ENCODE measurements around the gene INHBB.
"Not testable (repeated sequence)": the region's sequence is repeated elsewhere in the genome, so short reads cannot be mapped to it uniquely, and the experiment has no call there.

The INHBB gene

GRCh38 chr2:120383631-120384340 lies 37.9 kb downstream of the INHBB start:
- DNase-seq, result no peak

GRCh38 chr2:120384486-120385354 lies 38.8 kb downstream of the INHBB start:
- no peak for DNase-seq

- no peak for DNase-seq
These were observed 39.6 kb downstream of the INHBB start for GRCh38 chr2:120385355-120386127.

DNA sequence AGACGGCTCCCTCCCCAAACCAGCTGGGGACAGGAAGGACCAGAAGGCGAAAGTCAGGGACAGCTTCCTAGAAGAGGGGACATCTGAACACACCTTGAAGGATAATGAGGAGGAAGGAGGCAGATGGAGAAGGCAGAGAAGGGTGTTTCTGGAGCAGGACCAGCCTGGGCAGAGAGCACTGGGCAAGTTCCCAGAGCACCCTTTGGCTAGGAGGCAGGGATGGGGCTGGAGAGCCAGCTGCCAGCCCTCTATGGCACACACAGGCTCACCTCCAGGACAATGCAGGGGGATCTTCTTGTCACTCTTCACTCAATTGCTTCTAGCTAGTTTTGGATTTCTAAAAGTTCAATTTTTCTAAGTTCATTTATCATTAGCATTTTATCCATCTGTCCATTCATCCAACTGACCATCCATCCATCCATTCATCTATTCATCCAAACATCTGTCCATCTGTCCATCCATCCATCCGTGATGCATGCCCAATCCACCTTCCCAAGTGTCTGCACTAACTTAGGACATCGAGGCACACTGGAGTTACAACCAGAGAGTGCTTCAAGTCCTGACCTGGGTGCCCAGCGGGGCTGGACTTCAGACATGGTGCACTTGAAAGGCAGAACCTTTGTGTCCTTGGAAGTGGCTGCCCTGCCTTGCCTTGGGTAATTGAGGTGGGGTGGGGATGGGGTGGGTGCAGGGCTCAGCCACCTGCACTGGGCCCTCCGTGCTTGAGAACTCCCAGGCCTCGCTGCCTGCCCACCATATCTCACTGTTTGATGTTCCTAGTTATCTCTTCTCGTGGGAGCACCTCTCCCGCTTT lies 42.5 kb downstream of the INHBB start:
- DNase-seq, result no peak

GRCh38 chr2:120389036-120389391 lies 43.1 kb downstream of the INHBB start:
- DNase-seq, result no peak

GRCh38 chr2:120390381-120391055 lies 44.6 kb downstream of the INHBB start:
- no peak for DNase-seq

GRCh38 chr2:120391382-120391781 lies 45.4 kb downstream of the INHBB start:
- not testable (repeated sequence) for DNase-seq

DNA sequence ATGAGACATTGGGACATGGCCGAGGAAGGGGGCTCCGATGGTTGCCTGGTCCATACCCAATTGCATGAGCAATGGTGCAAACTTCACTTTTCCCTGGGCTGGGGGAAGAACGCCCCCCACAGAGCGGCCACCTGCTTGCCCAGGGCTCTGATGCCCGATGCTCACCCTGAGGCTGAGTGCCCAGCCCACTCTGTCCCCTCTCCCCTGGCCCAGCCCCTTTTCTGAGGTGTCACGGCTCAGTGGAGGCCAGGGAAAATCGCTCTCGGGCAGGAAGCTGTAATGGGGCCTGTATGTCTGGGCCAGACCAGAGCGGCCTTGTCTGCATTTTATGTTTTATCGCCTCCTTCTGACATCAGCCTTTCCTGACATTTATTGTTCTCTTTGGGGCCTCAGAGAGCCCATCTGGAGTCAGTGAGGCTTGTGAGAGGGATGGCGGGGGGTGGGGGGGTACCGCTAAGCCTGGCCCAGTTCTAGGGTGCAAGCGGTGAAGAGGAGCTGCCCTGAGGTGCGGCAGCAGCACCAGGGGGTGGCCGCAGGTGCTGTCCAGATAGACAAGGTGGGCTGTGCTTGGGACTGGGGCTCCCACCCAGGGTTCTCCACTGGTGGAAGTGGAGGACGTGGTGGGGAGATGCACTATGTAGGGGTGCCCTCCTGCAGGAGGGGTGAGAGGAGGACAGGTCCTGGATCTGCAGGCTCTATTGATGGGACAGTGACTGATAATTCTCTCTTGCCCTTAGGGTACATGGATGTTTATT lies 46.2 kb downstream of the INHBB start:
- DNase-seq, result no peak

- no peak for DNase-seq
These were observed 47.0 kb downstream of the INHBB start for GRCh38 chr2:120392923-120393322.

- no peak for DNase-seq
These were observed 47.5 kb downstream of the INHBB start for GRCh38 chr2:120393456-120393855.

DNA sequence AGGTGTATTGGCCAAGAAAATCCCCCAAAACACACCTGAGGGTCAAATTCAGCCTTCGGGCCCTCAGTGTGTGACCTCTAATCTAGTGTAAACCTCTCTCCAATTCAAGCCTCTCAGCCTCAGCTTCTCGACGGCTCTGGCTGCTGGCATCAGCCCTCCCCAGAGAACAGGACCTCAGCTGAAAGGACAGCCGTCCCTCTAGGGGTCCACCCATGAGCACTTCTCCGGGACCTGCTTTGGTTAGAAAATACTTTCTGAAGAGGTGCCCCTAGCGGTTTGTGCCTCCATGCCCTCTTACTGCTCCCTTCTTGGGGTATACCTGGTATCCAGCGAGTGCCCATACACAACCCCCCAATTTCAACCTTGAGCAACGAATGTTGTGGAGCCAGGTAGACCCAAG lies 48.8 kb downstream of the INHBB start:
- DNase-seq, result no peak

DNA sequence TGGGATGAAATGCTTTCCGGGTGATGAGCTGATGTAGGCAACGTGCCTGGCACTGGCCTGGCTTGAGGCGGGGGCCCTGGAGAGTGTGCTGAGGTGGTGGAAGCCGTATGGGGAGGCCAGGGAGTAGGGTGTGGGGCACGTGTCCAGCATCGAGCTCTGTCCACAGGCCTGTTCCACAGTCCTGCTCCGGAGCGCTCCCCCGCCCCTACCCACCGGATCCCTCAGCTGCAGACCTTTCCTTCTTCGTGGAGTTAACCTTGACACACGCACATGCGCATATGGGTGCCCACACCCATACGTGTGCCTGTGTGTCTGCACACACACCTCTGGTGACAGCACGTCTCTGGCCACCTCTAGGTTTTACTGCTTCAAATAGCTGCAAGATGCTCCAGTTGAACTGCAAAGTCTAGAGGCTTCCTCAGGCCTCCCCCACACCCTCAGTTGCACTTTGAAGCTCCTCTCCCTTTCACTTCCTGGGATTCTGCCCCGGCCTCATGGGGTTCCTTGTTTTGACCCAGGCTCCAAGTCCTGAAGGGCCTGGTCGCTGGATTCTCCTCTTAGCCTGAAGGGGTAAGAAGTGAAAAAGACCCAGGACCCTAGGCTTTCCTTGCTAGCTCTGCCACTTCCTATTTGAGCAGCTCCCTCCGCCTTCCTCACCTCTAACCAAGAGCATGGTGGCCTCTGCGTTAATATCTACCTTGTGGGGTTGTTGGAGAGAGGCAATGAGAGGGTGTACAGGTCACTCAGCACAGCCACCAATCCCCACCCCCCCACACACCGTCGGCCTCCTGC lies 49.5 kb downstream of the INHBB start:
- DNase-seq, result no peak

- DNase-seq, result no peak
These were observed 50.3 kb downstream of the INHBB start for GRCh38 chr2:120396013-120396860.

GRCh38 chr2:120396861-120397811 lies 51.2 kb downstream of the INHBB start:
- no peak for DNase-seq

- no peak for DNase-seq
These were observed 52.4 kb downstream of the INHBB start for GRCh38 chr2:120398051-120398995.

DNA sequence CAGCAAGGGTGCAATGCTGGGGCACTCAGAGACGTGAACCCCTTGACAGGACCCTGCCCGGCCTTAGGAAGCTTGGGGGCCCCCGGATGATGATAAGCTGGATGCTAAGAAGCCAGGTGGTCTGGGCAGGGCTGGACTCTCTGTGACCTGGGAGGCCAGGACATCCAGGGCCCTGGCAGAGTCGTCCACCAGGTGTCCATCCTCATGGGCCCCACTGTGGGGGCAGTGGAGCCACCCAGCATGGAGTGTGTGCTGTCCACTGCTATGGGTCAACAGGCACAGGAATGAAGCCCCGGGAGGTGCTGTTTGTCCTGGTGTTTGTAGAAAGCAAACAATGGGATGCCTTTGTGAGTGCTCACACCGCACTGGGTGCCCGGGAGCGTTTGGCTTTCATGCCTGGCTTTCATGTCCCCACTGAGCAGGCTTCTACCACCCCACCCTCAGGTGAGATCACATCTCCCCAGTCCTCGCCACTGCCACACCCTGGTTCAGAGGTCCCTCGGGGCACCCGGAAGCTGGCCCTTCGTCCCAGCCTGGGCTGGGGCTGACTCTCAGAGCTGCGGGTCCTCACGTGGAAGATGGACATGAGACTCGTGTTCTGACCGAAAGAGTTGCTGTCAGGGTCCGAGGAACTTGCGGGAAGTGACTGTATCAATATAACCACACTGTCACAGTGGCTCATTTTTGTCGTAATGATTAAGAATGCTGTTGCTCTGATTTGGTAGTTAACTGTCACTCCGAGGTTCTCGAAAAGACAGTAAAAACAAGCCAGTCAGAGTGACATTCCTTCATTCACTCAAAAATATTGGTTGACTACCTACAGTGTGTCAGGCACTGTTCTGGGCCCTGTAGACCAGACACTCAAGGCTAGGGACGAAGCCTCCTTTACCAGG lies 53.3 kb downstream of the INHBB start:
- DNase-seq, result no peak

All from activated gamma-delta T cell (primary cell).